ENCODE results near the gene HACD2. TPM values are rescaled to one million over a fixed set of nuclear protein-coding genes. Genes with fewer than 3 reads are reported as not detected.

The HACD2 gene
- total and polyA plus RNA-seq, 9 of the 15 experiments (the other 6 are each of a cell fraction or from before 2014, with no cell fraction given) = 1.3 to 10.5 (median 3.8) TPM

- no peak for TF ChIP-seq TFAM (CRISPR knock-in tag; conservative IDR thresholded peaks at IDR 0.05)
- TF ChIP-seq PTBP1 (IDR thresholded peaks at IDR 0.05; ENCODE audit: low read depth, low read length) = no peak
Observed at GRCh38 chr3:123623346-123623880, 38.6 kb upstream of the HACD2 start (continued).

- DNase-seq (ENCODE audit: extremely low read depth in 1 of 4, low spot score in 3 of 4) = no peak
- FAIRE-seq = no peak
- in situ Hi-C loops (cut with MboI) (no loop called here), intact Hi-C loops (cut with micrococcal nuclease) (no loop called here)
- ATAC-seq = no peak
- Histone ChIP-seq H3K79me2 (ENCODE audit: control insufficient read depth, insufficient read depth, low read length) (no peaks in the 10 kb centered on the region), H3K36me3 (ENCODE audit: control insufficient read depth, insufficient read depth, low read length) (no peaks in the 10 kb centered on the region), H2AFZ (ENCODE audit: low read depth, low read length) (no peak overlapping the region), H3K9me1 (ENCODE audit: control insufficient read depth, insufficient read depth, low read length) (no peaks in the 10 kb centered on the region), H3K4me3 (no peak overlapping the region), H3K4me2 (ENCODE audit: insufficient read depth, low read length) (no peak overlapping the region), H3K27me3 (ENCODE audit: control insufficient read depth in 2 of 2, insufficient read depth in 2 of 2, low read length in 2 of 2) (peaks cover 0 to 5% of the 10 kb centered on the region in 2 experiments; a peak in 1 of 5 replicates), H3K27ac (ENCODE audit: extremely low read depth, low read depth, low read length) (no peak overlapping the region), H3K4me1 (replicated peaks in 1 of 2; ENCODE audit: control insufficient read depth in 2 of 2, insufficient read depth in 2 of 2, low read length in 2 of 2) (peaks cover 0 to 21% of the 10 kb centered on the region in 2 experiments; a peak in 4 of 5 replicates), H3K9me3 (replicated peaks; ENCODE audit: control insufficient read depth, insufficient read depth, low read depth, low read length) (no peaks in the 10 kb centered on the region), H4K20me1 (replicated peaks; ENCODE audit: control insufficient read depth, insufficient read depth, low read length) (peaks cover 4% of the 10 kb centered on the region), H3K9ac (ENCODE audit: insufficient read depth in 1 of 2, low read depth in 2 of 2, low read length in 2 of 2) (no peak overlapping the region)
- ChIA-PET POLR2A (no interaction called here), CTCF (ENCODE audit: low intra/inter-chr PET ratio) (interaction anchor here (0.7 kb wide), 1 partner anchor 61 kb away, joined by 3 read pairs; no protein-coding TSS in a partner anchor)
- WGBS (ENCODE audit: insufficient coverage, low coverage, missing lambda C conversion rate) = 10% methylated on average over 2 of the region's 2 CpGs
- BruUV-seq (replicated peaks) = no TSS peak
- TF ChIP-seq KLF10 (CRISPR knock-in tag; IDR thresholded peaks at IDR 0.05) (no peak), ASH1L (IDR thresholded peaks at IDR 0.05; ENCODE audit: borderline replicate concordance, low read depth, partially characterized antibody) (no peak), MIER1 (IDR thresholded peaks at IDR 0.05; ENCODE audit: low read depth) (no peak), ZNF212 (CRISPR knock-in tag; IDR thresholded peaks at IDR 0.05) (no peak), POLR2AphosphoS2 (IDR thresholded peaks at IDR 0.05; ENCODE audit: low read length) (no peak), MECOM (CRISPR knock-in tag; IDR thresholded peaks at IDR 0.05) (no peak), KLF6 (CRISPR knock-in tag; IDR thresholded peaks at IDR 0.05; ENCODE audit: borderline replicate concordance) (no peak), ZNF57 (CRISPR knock-in tag; IDR thresholded peaks at IDR 0.05) (no peak), ZBTB33 (CRISPR knock-in tag; IDR thresholded peaks at IDR 0.05) (no peak), CHD4 (IDR thresholded peaks at IDR 0.05; ENCODE audit: insufficient read depth, insufficient replicate concordance, low read depth, low read length, poor library complexity, severe bottlenecking) (no peak), MCM2 (IDR thresholded peaks at IDR 0.05; ENCODE audit: low read depth) (no peak), IRF9 (tag; IDR thresholded peaks at IDR 0.05) (no peak)
Observed at GRCh38 chr3:123622766-123623165, 37.9 kb upstream of the HACD2 start.
